Measurements from ENCODE around the gene ST3GAL4.
"Not testable (repeated sequence)": the region's sequence is repeated elsewhere in the genome, so short reads cannot be mapped to it uniquely, and the experiment has no call there.

- not testable (repeated sequence) for TF ChIP-seq CTCF (IDR thresholded peaks at IDR 0.05); EZH2 (IDR thresholded peaks at IDR 0.05; ENCODE audit: borderline replicate concordance, insufficient read depth, low read depth, low read length, poor library complexity, severe bottlenecking)
Measured at GRCh38 chr11:126396266-126396665, 40.8 kb downstream of the ST3GAL4 start.
